Measurements from ENCODE around the gene LRRC59.

- no peak for TF ChIP-seq CTCF (conservative IDR thresholded peaks at IDR 0.05; ENCODE audit: low read depth in 2 of 2)
- TF ChIP-seq POLR2AphosphoS5 (IDR thresholded peaks at IDR 0.05; ENCODE audit: low read depth), result no peak
- no peak for TF ChIP-seq EZH2 (IDR thresholded peaks at IDR 0.05; ENCODE audit: low read depth, unreplicated experiment)
- TF ChIP-seq EZH2phosphoT487 (IDR thresholded peaks at IDR 0.05; ENCODE audit: unreplicated experiment), result no peak
- no peak for TF ChIP-seq CREB1 (CRISPR knock-in tag; IDR thresholded peaks at IDR 0.05; ENCODE audit: low read depth)
- TF ChIP-seq ZNF331 (CRISPR knock-in tag; IDR thresholded peaks at IDR 0.05; ENCODE audit: low read depth), result no peak
- TF ChIP-seq NANOG (IDR thresholded peaks at IDR 0.05; ENCODE audit: borderline replicate concordance), result no peak
- no peak for TF ChIP-seq JUNB (IDR thresholded peaks at IDR 0.05; ENCODE audit: unreplicated experiment)
- TF ChIP-seq, protein P1, sequence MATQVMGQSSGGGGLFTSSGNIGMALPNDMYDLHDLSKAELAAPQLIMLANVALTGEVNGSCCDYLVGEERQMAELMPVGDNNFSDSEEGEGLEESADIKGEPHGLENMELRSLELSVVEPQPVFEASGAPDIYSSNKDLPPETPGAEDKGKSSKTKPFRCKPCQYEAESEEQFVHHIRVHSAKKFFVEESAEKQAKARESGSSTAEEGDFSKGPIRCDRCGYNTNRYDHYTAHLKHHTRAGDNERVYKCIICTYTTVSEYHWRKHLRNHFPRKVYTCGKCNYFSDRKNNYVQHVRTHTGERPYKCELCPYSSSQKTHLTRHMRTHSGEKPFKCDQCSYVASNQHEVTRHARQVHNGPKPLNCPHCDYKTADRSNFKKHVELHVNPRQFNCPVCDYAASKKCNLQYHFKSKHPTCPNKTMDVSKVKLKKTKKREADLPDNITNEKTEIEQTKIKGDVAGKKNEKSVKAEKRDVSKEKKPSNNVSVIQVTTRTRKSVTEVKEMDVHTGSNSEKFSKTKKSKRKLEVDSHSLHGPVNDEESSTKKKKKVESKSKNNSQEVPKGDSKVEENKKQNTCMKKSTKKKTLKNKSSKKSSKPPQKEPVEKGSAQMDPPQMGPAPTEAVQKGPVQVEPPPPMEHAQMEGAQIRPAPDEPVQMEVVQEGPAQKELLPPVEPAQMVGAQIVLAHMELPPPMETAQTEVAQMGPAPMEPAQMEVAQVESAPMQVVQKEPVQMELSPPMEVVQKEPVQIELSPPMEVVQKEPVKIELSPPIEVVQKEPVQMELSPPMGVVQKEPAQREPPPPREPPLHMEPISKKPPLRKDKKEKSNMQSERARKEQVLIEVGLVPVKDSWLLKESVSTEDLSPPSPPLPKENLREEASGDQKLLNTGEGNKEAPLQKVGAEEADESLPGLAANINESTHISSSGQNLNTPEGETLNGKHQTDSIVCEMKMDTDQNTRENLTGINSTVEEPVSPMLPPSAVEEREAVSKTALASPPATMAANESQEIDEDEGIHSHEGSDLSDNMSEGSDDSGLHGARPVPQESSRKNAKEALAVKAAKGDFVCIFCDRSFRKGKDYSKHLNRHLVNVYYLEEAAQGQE (IDR thresholded peaks at IDR 0.05; ENCODE audit: unreplicated experiment), result no peak
- no peak for TF ChIP-seq ETS1 (IDR thresholded peaks at IDR 0.05)
These were observed 38.2 kb downstream of the LRRC59 start for GRCh38 chr17:50359005-50359699.
